ENCODE measurements around the gene MAP3K12.
A peak's percentile ranks its signal among the peaks of the same experiment; 100 is the strongest.

MAP3K12 gene

GRCh38 chr12:53506881-53507602 is 7.8 kb upstream of the MAP3K12 start, which contains the start of gene NPFF:
NPFF (minus strand) TSS chr12:53507484; CDS start chr12:53507474, 10 bp downstream.
- no peak for DNase-seq

GRCh38 chr12:53506450-53506785 is 7.2 kb upstream of the MAP3K12 start:
- no peak for DNase-seq

GRCh38 chr12:53505555-53506449 is 6.5 kb upstream of the MAP3K12 start:
- DNase-seq = no peak

- no peak for DNase-seq
These were observed 5.8 kb upstream of the MAP3K12 start for GRCh38 chr12:53505086-53505485.

- DNase-seq = no peak
These were observed 5.0 kb upstream of the MAP3K12 start for GRCh38 chr12:53504004-53504920.

- DNase-seq = no peak
These were observed 3.9 kb upstream of the MAP3K12 start for GRCh38 chr12:53502983-53503728.

- DNase-seq = no peak
These were observed 3.1 kb upstream of the MAP3K12 start for GRCh38 chr12:53502331-53502730.

- DNase-seq = no peak
These were observed 2.4 kb upstream of the MAP3K12 start for GRCh38 chr12:53501615-53502181.

- DNase-seq = peak; percentile 99
These were observed 1.7 kb upstream of the MAP3K12 start, which contains the start of gene TARBP2 for GRCh38 chr12:53500776-53501614. TARBP2 (plus strand) TSS chr12:53501283; CDS start chr12:53501409, 126 bp downstream.

- DNase-seq = no peak
These were observed 1.0 kb upstream of the MAP3K12 start for GRCh38 chr12:53500142-53500775.

- DNase-seq = no peak
These were observed 1.0 kb downstream of the MAP3K12 start for GRCh38 chr12:53498235-53498630.

GRCh38 chr12:53497461-53497860 is 1.8 kb downstream of the MAP3K12 start:
- DNase-seq = no peak

GRCh38 chr12:53496752-53497032 is 2.6 kb downstream of the MAP3K12 start:
- DNase-seq = no peak

- DNase-seq = no peak
These were observed 3.1 kb downstream of the MAP3K12 start for GRCh38 chr12:53495903-53496751.

- DNase-seq = no peak
These were observed 5.5 kb downstream of the MAP3K12 start for GRCh38 chr12:53493610-53494391.

- peak; percentile 81 for DNase-seq
These were observed 6.2 kb downstream of the MAP3K12 start for GRCh38 chr12:53492830-53493609.

- no peak for DNase-seq
These were observed 7.1 kb downstream of the MAP3K12 start for GRCh38 chr12:53492188-53492587.
